Thoracic aorta (tissue), 2 donors: Measurements from ENCODE around the gene VAV2. TPM values are rescaled to one million over a fixed set of nuclear protein-coding genes. Genes with fewer than 3 reads are reported as not detected.

Source experiments
- ATAC-seq: fragments of 150-250 bp; one replicate; pipeline ENCODE4 v1.8.0; 2017; ENCODE audit warnings: low read depth; ENCODE audit not compliant: insufficient number of reproducible peaks, low FRiP score
- DNase-seq: peaks from one replicate; pipeline ENCODE4 v3.0.0-alpha.2; 2020; ENCODE audit warnings: low spot score
- H3K27ac ChIP-seq, 2 donors: fragments of 200-600 bp; sonication (generic); 1 replicate in 1 of 2; 2 replicates in 1 of 2; pipeline ENCODE4 v1.5.1; 2016; ENCODE audit warnings: mild to moderate bottlenecking in 2 of 2, moderate library complexity in 2 of 2
- H3K27me3 ChIP-seq: fragments of 200-600 bp; sonication (generic); replicated peaks from 2 replicates; pipeline ENCODE4 v1.6.0; 2016; ENCODE audit warnings: mild to moderate bottlenecking; ENCODE audit not compliant: insufficient read depth
- H3K36me3 ChIP-seq: fragments of 200-600 bp; sonication (generic); one replicate; pipeline ENCODE4 v1.5.1; 2016
- H3K4me1 ChIP-seq, 2 donors: fragments of 200-600 bp; sonication (generic); 1 replicate in 1 of 2; 2 replicates in 1 of 2; pipeline versions ENCODE4 v1.5.1 to v1.6.0; 2016; ENCODE audit warnings: low read depth in 2 of 2, mild to moderate bottlenecking in 1 of 2; ENCODE audit not compliant: control insufficient read depth in 1 of 2
- H3K4me3 ChIP-seq: fragments of 200-600 bp; sonication (generic); 2 replicates; pipeline ENCODE4 v1.5.1; 2016; ENCODE audit warnings: mild to moderate bottlenecking
- H3K9me3 ChIP-seq: fragments of 200-600 bp; sonication (generic); 2 replicates; pipeline ENCODE4 v1.5.1; 2016
- CTCF ChIP-seq: fragments of 200-600 bp; sonication (generic); IDR thresholded peaks from one replicate; pipeline ENCODE4 v1.5.1; 2019; ENCODE audit warnings: antibody characterized with exemption
- total RNA-seq, 2 donors: library from RNA; depleted of rRNA; stranded (reverse); fragments of >200 nt; gene quantifications; one replicate each; pipeline versions ENCODE4 v1.1.0 to v1.2.3, GENCODE V29; 2016

VAV2 gene
- total RNA-seq, 2 donors from 2014 or later: 10.1 to 11.5 TPM

- no peaks in the 10 kb centered on the region for H3K36me3 ChIP-seq
- no peaks in the 10 kb centered on the region for H3K4me1 ChIP-seq
- H3K9me3 ChIP-seq: no peaks in the 10 kb centered on the region
- DNase-seq (no peak), ATAC-seq (no peak)
- no peaks in the 10 kb centered on the region for H3K27me3 ChIP-seq
- H3K4me3 ChIP-seq: no peak overlapping the region
- no peak for TF ChIP-seq CTCF
- H3K27ac ChIP-seq: no peak overlapping the region
These were observed 263.1 kb downstream of the VAV2 start for GRCh38 chr9:133728856-133729616.

- no peak overlapping the region for H3K27ac ChIP-seq
- no peaks in the 10 kb centered on the region for H3K36me3 ChIP-seq
- DNase-seq: no peak
- H3K4me1 ChIP-seq: no peaks in the 10 kb centered on the region
- ATAC-seq: no peak
- H3K4me3 ChIP-seq: no peak overlapping the region
- TF ChIP-seq CTCF: no peak
- H3K9me3 ChIP-seq: no peaks in the 10 kb centered on the region
- H3K27me3 ChIP-seq: no peaks in the 10 kb centered on the region
These were observed 264.2 kb downstream of the VAV2 start for GRCh38 chr9:133727876-133728441.

GRCh38 chr9:133727277-133727875 is 264.7 kb downstream of the VAV2 start:
- ATAC-seq (no peak), DNase-seq (no peak)
- Histone ChIP-seq H3K36me3 (no peaks in the 10 kb centered on the region), H3K9me3 (no peaks in the 10 kb centered on the region), H3K27me3 (no peaks in the 10 kb centered on the region), H3K4me1 (no peaks in the 10 kb centered on the region), H3K27ac (no peak overlapping the region), H3K4me3 (no peak overlapping the region)
- TF ChIP-seq CTCF: no peak

- Histone ChIP-seq H3K4me3 (no peak overlapping the region), H3K36me3 (no peaks in the 10 kb centered on the region), H3K27me3 (no peaks in the 10 kb centered on the region), H3K27ac (no peak overlapping the region), H3K9me3 (no peaks in the 10 kb centered on the region), H3K4me1 (no peaks in the 10 kb centered on the region)
- ATAC-seq (no peak), DNase-seq (no peak)
- TF ChIP-seq CTCF: peak; percentile 35
These were observed 265.5 kb downstream of the VAV2 start for GRCh38 chr9:133726401-133727276.

- no peak for TF ChIP-seq CTCF
- no peak for DNase-seq
These were observed 266.2 kb downstream of the VAV2 start for GRCh38 chr9:133725886-133726285.

More at GRCh38 chr9:133725886-133726285, 266.2 kb downstream of the VAV2 start:
- Histone ChIP-seq H3K27me3 (no peaks in the 10 kb centered on the region), H3K27ac (no peak overlapping the region), H3K4me3 (no peak overlapping the region), H3K4me1 (no peaks in the 10 kb centered on the region), H3K9me3 (no peaks in the 10 kb centered on the region), H3K36me3 (no peaks in the 10 kb centered on the region)
- no peak for ATAC-seq
